OCI-LY3 (cell line): ENCODE results near the gene SAP130.

Source experiments
- H2AFZ ChIP-seq: fragments of 200-600, 300-600 bp; shearing (Covaris generic); 2 replicates; pipeline ENCODE4 v1.6.0; 2014; ENCODE audit warnings: antibody characterized with exemption, low read depth, low read length
- H3K27ac ChIP-seq: fragments of 200-600, 300-600 bp; sonication (generic); 2 replicates; pipeline ENCODE4 v1.5.1; 2014; ENCODE audit warnings: mild to moderate bottlenecking, low read length, moderate library complexity, mixed read lengths
- H3K27me3 ChIP-seq: fragments of 200-600, 300-600 bp; sonication (generic); 2 replicates; pipeline ENCODE4 v1.6.1; 2014; ENCODE audit warnings: low read depth, low read length, mixed read lengths
- H3K36me3 ChIP-seq: fragments of 200-600, 300-600 bp; sonication (generic); replicated peaks from 2 replicates; pipeline ENCODE3; 2014; ENCODE audit warnings: low read depth, low read length, mixed read lengths
- H3K4me1 ChIP-seq: fragments of 300-600, 200-600 bp; sonication (generic); 2 replicates; pipeline ENCODE4 v1.6.1; 2014; ENCODE audit warnings: low read length, mixed read lengths
- H3K4me2 ChIP-seq: fragments of 200-600, 300-600 bp; sonication (generic); 2 replicates; pipeline ENCODE4 v1.6.1; 2014; ENCODE audit warnings: low read length, mixed read lengths
- H3K4me3 ChIP-seq: fragments of 300-600, 200-600 bp; sonication (generic); 2 replicates; pipeline ENCODE4 v1.5.1; 2014; ENCODE audit warnings: antibody characterized with exemption, mild to moderate bottlenecking, low read length, moderate library complexity
- H3K79me2 ChIP-seq: fragments of 300-600, 200-600 bp; shearing (Covaris generic); 2 replicates; pipeline ENCODE4 v1.6.1; 2014; ENCODE audit warnings: mild to moderate bottlenecking, low read length, mixed read lengths
- H3K9ac ChIP-seq: fragments of 300-600, 200-600 bp; shearing (Covaris generic); 2 replicates; pipeline ENCODE4 v1.6.0; 2014; ENCODE audit warnings: mild to moderate bottlenecking, low read length, moderate library complexity
- H3K9me3 ChIP-seq: fragments of 200-600, 300-600 bp; shearing (Covaris generic); 2 replicates; pipeline ENCODE4 v1.6.1; 2014; ENCODE audit warnings: low read length, mixed read lengths; ENCODE audit not compliant: insufficient read depth
- H4K20me1 ChIP-seq: fragments of 200-600, 300-600 bp; sonication (generic); 2 replicates; pipeline ENCODE4 v1.6.1; 2016; ENCODE audit warnings: low read length, mixed read lengths; ENCODE audit not compliant: insufficient read depth
- EZH2phosphoT487 ChIP-seq: fragments of 200-600 bp; shearing (Covaris generic); IDR thresholded peaks from 2 replicates; pipeline ENCODE4 v1.6.1; 2018; ENCODE audit warnings: antibody characterized with exemption, mixed run types, low read depth
- TF ChIP-seq, protein P1 (sequence below): fragments of 200-600, 300-600 bp; sonication (generic); IDR thresholded peaks from 2 replicates; pipeline ENCODE4 v1.5.1; 2014; ENCODE audit warnings: antibody characterized with exemption, low read length, low read depth

SAP130 gene

DNA sequence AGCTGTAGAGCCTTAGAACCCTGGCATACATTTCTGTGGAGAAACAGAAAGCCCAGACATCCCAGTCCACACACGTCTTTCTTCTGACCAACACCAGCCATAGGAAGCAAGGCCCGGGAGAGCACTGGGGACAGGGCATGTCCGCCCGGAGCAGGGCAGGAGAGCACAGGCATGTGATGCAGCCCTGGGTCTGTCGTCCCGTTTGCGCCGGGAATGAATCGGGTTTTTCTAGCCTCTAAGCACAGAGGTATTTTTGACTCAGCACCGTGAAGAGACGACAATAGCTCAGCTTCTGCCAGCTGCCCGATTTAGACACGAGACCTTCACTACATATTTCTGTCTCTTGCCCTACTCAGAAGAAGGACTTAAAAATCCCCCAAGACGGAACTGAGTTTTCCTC, 134.8 kb downstream of the SAP130 start:
- Histone ChIP-seq H3K9ac (peak overlapping the region; percentile 52), H3K4me2 (peak overlapping the region; percentile 91), H3K27ac (peak overlapping the region; percentile 90), H4K20me1 (no peaks in the 10 kb centered on the region), H3K36me3 (no peaks in the 10 kb centered on the region), H3K4me1 (peaks cover 25% of the 10 kb centered on the region), H3K9me3 (no peaks in the 10 kb centered on the region), H3K4me3 (peak overlapping the region; percentile 68), H3K27me3 (no peaks in the 10 kb centered on the region), H3K79me2 (no peaks in the 10 kb centered on the region), H2AFZ (peak overlapping the region; percentile 98)
- no peak for TF ChIP-seq EZH2phosphoT487
- TF ChIP-seq, protein P1, sequence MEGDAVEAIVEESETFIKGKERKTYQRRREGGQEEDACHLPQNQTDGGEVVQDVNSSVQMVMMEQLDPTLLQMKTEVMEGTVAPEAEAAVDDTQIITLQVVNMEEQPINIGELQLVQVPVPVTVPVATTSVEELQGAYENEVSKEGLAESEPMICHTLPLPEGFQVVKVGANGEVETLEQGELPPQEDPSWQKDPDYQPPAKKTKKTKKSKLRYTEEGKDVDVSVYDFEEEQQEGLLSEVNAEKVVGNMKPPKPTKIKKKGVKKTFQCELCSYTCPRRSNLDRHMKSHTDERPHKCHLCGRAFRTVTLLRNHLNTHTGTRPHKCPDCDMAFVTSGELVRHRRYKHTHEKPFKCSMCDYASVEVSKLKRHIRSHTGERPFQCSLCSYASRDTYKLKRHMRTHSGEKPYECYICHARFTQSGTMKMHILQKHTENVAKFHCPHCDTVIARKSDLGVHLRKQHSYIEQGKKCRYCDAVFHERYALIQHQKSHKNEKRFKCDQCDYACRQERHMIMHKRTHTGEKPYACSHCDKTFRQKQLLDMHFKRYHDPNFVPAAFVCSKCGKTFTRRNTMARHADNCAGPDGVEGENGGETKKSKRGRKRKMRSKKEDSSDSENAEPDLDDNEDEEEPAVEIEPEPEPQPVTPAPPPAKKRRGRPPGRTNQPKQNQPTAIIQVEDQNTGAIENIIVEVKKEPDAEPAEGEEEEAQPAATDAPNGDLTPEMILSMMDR, result no peak

DNA sequence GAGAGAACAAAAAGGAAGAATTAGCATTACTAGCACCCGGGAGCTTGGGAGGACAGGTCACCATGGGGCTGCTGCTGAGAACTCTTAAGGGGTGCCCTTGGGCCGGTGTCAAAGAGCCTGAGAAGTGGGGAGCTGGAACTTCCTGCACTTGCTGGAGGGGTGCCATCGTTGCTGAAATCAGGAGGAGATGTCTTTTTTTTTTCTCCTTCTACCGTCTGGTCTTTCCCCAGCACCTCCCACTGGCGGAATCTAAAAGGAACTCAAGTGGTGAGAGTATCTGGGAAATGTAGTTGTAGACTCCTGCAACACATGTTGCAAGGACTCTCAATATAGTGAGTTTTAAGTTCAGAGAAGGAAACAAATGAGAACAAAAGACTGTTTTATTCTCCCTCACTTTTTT, 136.0 kb downstream of the SAP130 start:
- Histone ChIP-seq H3K36me3 (no peaks in the 10 kb centered on the region), H2AFZ (no peak overlapping the region), H3K4me2 (no peak overlapping the region), H3K9me3 (no peaks in the 10 kb centered on the region), H3K27ac (no peak overlapping the region), H3K79me2 (no peaks in the 10 kb centered on the region), H3K27me3 (no peaks in the 10 kb centered on the region), H3K9ac (no peak overlapping the region), H3K4me1 (peaks cover 33% of the 10 kb centered on the region), H3K4me3 (no peak overlapping the region), H4K20me1 (no peaks in the 10 kb centered on the region)
- TF ChIP-seq, protein P1, result no peak
- TF ChIP-seq EZH2phosphoT487, result no peak
